Hematopoietic multipotent progenitor cell treated with erythropoietin and hydrocortisone succinate and interleukin-3 and kit ligand, for 8 days (in vitro differentiated cells): ENCODE results near the gene SFRP2.
A peak's percentile ranks its signal among the peaks of the same experiment; 100 is the strongest.

Source experiments
- DNase-seq: peaks from one replicate; pipeline ENCODE4 v3.0.0-alpha.2; 2015

SFRP2 gene

DNA sequence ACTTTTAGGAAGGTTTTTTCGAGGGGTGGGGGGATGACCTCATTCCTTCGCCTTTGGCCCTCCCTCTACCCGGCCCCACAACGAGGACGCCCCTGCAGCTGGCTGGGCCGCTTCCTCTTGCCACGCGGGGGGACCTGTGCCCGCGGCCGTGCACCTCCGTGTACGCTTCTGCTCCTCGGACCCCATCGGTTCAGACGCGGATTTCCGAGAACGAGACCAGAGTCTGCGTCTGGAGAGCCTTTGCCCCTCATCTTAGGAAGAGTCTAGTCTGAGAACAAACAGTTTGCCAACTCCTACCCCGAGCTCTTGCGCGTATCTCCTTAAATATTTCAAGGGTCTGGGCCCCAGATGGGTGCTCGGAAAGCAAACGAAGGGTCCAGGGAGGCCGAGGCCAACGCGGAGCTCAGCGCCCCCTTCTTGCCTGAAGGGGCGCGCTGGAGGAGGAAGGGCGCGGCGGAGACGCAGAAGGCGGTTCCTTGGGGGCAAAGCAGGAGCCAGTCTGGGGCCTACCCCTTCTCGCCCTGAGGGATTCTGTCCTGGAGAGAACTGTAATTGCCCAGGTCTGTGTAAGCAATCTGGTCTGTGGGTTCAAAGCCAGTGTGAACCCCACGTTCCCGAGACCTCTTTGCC is 3.9 kb upstream of the SFRP2 start:
- no peak for DNase-seq

DNA sequence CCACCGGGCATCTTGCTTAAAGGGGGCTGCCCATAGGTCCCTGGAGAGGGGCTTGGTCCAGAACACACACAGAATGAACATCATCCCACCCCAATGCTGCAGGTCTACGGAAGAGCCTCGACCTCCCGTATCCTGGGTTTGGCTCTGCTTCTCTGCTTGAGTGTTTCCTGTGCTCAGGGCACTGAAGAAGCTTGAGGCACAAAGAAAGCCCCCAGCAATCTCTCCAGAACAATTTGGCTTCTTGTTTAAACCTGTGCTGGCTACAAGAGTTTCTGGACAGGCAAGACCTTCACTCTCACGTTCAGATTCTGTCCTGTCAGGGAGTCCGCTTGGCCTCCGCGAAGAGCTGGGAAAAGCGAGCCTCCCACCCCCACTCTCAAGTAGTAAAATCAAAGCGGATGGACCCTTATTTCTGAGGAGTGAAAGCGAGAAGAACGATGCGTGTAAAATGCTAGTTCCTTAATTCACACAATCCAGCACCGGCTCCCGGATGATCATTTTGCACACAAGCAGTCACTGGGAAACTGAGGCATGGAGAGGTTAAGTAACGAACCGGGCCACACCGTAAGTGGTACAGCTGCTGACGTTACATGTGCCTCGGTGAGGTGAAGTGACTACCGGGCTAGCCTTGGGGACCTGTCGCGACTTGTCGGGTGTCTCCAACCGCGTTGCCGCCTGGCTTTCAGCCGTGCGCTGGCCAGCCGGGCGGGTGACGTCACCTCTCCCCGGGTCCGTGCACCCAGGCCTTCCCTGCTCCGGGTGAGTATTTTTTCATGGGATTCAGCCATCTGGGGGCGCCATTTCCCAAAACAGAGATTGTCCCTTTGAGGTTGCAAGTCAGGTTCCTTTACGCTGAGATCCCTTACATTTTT is 3.1 kb upstream of the SFRP2 start:
- peak; percentile 8 for DNase-seq

DNA sequence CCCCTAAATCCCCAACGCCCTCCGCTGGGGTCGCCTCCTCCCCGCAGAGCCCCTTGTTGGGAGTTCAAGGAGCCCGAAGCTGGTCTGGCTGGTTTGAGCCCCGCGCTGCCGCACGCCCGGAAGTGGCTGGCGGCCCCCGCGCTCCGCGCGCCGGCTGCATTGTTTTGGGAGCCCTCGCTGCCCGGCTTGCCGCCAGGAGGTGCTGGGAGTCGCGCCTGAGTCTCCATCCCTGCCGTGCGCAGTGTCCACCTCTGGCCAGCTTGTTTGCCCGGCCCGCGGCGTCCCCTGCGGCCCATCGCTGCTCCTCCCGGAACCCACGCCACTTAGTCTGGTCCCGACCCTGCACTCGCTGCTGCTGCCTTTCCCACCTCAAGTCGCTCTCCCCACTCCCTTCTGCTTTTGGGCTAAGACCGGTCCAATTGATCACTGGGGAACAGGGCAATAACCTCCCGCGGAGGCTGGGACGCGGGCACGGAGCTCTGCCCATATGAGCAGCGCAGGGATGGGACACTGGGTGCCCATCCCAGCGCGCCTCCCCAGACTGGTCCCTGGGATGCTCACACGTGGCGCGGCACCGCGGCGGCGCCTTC is 2.2 kb upstream of the SFRP2 start:
- no peak for DNase-seq

DNA sequence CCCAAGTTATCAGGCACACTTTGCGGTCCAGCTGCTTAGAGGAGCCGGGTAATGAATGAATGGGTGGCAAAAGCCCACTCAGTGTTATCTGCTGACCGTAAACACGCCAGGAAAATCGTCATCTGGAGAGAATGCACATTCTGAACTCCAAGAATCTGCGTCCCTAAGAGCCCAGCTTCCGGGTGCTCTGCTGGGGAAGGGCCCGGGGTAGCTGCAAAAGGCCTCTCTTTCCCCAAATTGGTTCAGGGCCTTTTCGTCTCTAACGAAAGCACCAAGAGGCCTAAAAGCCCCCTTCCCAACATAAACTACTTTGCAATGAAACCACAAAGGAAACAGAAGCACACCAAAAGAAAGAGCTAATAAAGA is 1.6 kb upstream of the SFRP2 start:
- DNase-seq = no peak

DNA sequence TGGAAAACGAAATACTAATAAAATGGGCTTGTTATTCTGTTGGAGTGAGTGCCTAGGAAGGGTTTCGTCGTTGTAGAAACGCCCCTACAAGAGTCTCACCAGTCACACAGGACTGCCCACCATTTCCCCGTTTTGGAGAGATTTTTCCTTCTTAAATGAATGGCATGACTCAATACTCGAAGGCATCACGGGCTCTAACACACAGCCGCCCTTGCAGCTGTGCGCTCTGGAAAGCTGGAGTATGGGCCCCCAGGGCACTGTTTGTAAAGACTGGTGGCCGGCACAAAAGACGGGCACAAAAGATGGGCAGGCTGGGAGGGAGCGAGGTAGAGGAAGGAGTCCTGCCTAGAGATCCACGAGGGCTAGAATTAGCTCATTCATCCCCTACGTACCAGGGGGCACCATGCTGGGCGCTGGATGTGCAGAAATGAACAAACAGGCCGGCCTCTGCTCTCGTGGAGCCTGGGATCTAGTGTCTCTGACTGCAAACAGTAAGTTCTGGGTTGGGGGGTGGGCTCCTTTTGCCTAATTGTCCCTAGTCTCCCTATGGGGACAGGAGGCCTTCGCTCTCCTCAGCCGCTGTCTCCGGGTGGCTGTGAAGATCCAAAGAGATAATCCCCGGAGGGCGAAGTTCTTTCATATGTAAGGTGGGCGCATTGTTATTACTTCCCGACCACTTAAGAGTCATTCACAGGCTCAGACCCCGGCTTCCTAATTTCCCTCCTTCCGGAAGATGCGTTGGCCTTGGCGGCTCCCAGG is 1.0 kb upstream of the SFRP2 start:
- peak; percentile 6 for DNase-seq

DNA sequence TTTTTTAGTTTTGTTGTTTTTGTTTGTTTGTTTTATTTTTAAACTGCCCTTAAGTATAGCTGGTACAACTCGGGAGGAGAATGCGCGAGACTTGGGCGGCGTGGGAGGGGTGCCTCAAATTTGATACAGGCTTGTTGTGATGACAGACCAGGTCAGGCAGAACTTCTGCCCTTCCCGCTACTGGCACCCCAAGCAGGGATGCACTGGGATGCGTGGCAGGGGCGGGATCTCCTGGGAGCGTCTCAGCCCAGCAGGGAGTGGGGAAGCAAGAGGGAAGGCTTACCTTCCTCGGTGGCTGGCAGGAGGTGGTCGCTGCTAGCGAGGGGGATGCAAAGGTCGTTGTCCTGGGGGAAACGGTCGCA is 851 bp downstream of the SFRP2 start:
- no peak for DNase-seq

DNA sequence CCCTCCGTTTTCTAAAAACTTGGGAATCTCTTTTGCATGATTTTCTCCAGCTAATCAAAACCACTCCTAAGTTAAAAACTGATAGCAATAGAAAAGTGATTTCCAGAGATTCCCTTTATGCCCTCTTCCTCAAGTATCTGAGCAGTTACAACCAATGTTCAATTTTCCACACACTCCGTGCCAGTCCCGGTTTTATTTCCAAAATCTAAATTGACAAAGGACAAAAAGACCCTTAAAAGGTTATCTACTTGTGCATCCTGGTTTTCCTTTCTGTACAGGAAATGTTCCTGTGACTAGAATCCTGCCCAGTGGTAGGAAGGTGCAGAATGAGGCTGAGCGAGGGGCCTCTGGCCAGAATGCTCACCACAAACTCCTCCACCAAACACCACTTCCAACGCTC is 1.3 kb downstream of the SFRP2 start:
- no peak for DNase-seq

DNA sequence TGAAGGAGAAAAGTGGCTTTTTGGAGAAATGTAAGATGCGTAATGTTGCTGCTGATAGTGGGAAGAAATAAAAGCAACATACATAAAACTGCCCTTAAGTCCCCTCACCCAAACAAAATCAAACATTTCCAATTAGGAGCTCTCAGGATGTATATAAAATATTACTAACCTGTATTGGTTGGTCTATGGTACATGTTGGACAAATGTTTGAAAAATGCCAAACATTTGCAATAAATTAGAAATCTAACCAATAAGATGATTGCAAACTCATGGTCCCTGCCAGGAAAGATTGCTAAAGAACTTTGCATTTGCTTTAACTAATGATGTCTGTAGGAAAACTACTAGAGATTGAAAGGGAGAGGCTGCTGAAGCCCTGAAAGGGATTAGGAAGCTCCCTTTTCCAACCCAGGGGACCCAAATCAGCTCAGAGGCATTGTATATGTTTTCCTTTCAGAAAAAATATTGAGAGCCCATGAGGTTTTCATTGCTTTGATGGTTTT is 1.8 kb downstream of the SFRP2 start:
- no peak for DNase-seq

DNA sequence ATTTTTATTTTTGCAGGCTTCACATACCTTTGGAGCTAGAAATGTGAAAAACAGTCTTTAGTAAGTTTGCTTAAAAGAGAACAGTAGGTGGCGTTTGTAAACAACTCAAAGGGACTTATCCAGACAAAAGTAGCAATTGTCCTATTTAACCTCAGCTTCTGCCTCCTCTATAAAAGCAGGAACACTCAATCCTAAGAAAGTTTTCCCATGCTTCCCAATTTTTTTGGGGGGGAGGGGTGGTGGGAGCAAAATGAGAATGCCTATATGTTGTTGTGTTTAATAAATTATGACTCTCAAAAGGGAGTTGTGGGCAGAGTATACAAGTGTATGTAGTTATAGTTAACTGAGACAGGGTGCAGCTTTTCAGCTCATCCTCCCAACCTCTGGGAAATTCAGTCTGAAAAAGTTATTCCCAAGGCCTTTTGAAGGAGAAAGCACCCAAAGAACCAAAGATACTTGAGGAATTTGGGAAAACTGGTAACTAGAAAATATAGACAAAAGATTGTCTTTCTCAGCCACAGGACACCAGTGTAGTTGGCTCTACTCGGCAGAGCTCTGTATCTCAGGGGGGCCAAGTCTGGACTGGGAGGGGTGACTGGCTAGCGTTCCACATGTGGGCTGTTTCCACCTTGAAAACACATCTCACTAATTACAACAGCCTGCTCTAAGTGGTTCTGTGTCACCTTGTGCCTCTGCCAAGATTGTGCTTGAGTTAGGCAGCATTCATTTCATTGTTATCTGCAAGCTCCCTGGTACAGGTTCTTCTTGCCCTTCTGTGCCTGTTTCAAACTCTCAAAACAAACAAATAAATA is 2.8 kb downstream of the SFRP2 start:
- peak; percentile 39 for DNase-seq

DNA sequence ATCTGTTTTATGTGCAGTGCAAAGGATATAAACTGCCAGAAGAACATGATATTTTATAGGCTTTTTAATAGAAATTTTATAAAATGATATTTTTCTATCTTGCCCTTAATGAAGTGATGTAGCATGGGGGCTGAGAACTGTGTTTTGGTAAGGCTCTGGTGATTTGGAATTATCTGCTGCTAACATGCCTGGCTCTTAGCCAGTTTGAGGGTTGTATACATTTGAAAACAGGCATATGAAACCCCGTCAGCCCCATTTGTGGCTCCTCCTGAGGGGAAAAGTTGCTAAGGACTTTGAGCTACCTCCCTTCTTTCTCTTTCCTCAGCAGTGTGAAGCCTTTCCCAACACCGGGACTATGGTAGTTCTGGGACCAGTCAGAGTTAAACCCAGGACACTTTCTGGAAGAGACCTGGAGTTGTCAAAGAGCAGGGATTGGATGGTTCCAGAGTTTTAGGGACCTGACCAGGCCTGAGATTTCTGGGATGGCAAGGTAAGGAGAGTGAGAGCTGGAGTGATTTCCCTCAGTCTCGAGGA is 4.7 kb downstream of the SFRP2 start:
- DNase-seq = peak; percentile 59

DNA sequence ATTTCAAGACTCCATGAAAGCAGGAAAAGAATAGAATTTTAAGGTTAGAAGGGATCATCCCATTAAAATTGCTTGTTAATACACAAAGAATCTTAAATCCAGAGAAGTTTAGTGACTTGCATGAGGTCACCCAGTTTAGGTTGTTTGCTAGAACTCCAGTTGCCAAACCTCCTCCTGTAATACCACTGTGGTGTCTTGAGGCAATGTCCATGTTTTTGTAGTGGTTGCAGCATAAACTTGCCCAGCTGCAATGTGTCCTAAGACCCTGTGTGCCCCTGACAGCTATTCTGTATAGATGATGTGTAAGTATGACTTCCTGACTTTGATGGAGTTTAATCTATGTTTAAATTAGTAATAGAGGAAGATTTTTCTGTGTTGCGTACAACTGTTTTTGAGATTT is 6.3 kb downstream of the SFRP2 start:
- DNase-seq = no peak

DNA sequence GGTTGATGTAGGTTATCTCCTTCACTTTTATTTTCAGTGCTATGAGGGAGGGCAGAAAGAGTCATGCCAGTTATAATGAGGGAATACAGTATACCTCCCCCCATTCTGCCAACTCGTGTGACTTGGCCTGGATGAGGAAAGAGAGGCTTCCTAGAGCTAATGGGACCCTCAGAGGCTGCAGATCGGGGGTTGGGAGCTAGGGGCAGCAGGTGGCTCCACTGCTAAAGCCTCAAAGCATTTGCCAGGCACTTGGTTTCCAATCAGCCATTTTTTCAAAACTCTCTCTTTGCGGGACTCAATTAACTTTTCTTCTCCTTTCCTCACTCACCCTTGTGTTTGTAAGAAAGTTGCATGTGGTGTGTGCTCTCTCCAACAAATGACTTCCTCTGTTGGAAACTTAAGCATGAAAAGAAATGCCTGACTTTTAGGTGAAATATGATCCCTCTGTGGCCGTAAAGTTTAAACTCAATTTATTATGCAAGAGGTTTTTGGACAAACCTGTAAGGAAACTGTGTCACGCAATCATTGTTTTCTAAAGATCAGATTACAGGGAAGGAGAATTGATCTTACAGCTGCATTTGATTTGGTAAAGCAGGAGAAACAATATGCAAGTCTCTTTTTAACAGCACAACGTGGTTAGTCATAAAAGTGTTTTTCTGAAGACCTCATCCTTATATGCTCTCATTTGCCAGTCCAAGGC is 7.0 kb downstream of the SFRP2 start:
- DNase-seq = no peak

DNA sequence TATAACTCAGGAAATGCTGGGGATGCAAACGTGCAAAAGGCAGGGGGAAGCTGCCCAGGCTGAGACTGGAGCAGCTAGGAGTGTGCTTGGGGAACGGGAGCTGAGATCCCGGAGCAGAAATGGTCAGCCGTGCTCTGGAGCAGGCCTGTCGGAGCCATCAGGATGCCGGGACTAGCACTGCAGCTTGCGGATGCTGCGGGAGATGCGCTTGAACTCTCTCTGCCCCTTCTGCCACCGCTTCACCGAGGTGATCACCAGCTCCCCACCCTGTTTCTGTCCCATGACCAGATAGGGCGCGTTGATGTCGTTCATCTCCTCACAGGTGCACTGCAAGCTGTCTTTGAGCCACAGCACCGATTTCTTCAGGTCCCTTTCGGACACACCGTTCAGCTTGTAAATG is 7.6 kb downstream of the SFRP2 start:
- no peak for DNase-seq

DNA sequence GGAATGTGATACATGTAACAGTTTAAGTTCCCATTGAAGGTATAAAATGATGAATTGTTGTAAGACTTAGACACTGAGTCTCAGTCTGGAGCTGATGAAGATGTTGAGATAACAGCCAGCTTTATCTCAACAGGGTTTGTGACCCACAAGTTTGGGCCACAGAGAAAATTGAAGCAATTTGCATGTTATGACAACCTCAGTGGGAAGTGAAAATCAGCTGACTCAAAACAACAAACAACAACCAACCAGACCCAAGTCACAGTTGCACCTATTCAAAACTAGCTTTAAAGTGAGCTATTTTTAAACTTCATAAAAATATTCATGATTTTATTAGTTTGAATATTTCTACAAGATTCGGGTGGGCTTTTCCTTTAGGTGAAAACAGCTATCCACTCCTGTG is 8.0 kb downstream of the SFRP2 start:
- no peak for DNase-seq

DNA sequence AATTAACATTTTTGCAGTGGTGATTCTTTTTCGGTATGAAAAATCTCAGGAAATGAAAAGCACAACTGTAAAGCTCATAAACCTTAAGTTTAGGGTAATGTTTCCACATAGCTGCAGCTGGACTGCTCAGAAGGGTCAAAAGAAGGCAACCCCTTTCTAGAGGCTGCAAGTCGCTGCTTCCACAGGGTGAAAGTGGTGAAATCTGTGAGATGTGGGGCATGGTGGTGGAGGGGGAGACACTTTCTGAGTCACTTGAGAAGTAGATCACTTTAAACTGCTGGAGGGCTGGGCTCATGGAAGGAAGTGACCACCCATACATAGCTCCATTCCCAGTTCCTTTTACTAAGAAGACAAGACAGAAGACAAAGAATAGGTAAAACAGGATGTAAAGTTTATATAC is 8.7 kb downstream of the SFRP2 start:
- DNase-seq = no peak

DNA sequence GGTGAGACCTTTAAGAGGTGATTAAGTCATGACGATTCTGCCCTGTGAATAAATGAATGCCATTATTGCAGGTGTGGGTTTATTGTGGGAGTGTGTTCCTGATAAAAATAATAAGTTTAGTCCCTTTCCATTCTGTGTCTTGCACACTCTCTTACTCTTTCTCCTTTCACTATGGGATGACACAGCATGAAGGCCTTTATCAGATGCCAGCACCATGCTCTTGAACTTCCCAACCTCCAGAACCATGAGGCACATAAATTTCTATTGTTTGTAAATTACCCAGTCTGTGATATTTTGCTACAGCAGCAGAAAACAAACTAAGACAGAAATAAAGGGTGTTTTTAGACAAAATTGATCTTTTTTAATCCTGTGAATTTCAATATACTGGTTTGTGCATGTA is 10.5 kb downstream of the SFRP2 start:
- DNase-seq = no peak

DNA sequence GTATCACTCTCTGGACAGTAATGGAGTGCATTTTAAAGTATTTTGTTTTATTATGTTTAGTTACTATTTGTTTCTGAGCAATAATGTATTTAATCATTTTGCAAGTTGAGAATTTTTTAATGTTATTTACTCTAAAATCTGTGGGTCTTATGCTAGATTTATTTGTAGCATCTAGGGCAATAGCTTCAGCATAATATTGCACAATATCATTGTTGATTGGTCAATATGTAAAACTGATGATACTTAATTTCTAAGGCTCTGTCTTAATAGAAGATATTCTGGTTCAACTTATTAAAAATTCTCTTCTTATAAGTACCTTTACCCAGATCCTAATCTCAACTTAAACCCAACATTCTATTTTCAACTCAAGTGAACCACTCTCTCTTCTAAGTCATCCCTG is 11.5 kb downstream of the SFRP2 start:
- no peak for DNase-seq

DNA sequence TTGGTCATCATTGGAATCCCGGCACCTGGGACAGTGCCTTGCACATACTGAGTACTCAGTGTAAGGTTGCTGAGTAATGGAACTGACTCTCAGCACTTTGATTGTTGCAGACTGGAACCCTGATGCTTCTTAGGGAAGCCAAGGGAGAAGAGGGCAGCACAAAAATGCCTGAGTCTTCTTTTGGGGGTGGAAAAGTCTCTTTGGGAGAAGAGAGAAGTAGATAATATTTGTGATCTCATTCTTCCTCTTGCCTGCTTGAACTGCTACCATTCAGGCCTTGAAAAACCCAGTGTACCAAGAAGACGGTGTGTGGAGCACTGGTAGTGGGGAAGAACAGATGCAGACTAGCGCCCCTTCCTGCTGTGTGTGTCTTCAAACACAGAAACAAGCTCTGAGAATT is 12.3 kb downstream of the SFRP2 start:
- DNase-seq = no peak

DNA sequence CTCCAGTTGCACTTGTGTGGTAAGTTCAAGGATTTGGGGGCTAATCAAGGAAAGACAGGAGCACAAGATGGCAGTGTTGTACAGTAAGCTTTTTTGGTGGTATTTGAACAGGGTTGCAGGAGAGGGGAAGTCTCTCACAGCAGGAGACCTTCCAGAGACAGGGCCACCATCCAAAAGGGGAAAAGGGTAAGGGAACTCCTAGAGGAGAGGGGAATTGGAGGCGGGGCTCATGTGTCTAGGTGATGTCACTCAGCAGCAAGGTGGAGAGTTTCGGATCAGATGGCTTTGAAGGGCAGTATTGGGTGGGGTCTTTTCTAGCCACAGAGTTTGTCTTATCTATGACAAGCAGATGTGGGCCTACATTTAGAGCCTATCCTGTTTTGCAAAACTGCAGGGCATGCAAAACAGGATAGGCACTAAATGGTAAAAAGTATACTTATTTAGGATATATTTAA is 15.6 kb downstream of the SFRP2 start:
- DNase-seq = peak; percentile 89

DNA sequence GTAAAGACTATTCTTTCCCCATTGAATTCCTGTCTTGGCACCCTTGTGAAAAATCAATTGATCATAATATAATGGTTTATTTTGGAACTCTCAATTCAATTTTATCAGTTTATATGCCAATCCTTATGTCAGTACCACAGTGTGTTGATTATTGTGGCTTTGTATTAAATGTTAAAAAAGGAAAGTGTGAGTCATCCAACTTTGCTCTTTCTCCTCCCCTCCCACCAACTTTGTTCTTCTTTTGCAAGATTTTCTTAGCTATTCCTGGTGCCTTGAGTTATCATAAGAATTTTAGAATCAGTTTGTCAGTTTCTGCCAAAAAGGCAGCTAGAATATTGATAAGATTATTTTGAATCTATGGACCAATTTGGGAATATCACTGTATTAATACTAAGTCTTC is 17.8 kb downstream of the SFRP2 start:
- peak; percentile 41 for DNase-seq

DNA sequence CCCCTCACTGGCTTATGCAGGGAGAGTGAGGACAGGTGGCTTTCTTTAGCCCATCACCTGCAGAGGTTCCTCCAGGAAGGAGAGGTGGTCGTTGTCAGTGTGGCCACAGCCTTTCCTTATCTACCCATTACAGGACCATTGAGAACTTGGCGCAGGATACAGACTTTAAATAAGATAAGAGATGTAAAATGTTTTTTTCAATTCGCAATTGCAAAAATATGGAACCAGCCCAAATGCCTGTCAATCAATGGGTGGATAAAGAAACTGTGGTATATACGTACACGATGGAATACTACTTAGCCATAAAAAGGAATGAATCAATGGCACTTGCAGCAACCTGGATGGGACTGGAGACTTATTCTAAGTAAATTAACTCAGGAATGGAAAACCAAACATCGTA is 22.1 kb downstream of the SFRP2 start:
- peak; percentile 17 for DNase-seq

DNA sequence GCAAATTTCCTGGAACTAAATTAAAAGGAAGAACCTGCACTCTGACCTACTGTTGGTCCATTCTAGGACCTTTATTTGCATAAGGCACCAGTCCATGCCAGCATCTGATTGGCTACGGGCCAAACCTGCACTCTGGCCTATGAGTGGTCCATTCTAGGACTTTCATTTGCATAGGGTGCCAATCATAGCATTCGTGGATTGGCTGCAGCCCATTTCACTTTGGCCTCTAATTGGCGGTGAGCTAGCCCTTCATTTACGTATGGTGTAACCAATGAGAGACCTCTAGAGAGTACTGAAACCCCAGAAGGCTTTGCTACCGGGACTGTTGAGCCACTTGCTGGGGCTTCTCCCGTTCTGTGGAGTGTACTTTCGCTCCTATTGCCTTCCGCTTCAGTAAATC is 23.0 kb downstream of the SFRP2 start:
- DNase-seq = no peak
